ENCODE results near the gene PSMD2.

Gene PSMD2

DNA sequence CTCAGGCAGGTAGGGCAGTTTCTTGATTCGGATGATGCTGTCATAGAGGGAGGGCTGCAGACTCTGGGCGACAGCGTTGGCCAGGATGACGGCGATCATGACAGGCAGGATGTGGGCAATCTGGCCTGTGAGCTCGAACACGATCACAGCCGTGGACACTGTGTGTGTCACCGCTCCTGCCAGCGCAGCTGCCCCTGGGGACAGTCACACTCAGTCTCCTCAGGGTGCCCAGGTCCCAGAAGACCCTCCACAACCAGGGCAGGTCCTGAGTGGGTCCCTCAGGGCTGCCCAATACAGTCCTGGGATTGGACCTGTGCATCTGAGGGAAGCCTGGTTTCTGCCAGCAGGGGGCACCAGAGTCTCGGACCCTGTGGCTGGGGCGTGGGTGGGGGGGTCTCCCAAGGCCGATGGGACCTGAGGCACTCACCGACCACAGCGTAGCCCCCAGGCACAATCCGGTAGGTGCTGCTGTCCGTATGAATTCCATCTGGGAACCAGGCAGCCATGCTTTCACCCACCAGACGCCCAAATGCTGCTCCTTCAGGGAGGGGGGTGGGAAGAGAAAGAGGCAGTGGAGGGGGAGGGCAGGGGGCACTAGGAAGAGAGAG lies 55.2 kb downstream of the PSMD2 start:
- Mint-ChIP-seq H3K27me3 (peaks cover 7% of the 10 kb centered on the region), H3K36me3 (ENCODE audit: low read depth) (peaks cover 11% of the 10 kb centered on the region), H3K4me3 (no peak overlapping the region), H3K4me1 (ENCODE audit: low read depth) (peaks cover 5% of the 10 kb centered on the region), H3K9me3 (no peaks in the 10 kb centered on the region), H3K27ac (no peak overlapping the region)
- intact Hi-C loops (cut with micrococcal nuclease), result no loop called here

DNA sequence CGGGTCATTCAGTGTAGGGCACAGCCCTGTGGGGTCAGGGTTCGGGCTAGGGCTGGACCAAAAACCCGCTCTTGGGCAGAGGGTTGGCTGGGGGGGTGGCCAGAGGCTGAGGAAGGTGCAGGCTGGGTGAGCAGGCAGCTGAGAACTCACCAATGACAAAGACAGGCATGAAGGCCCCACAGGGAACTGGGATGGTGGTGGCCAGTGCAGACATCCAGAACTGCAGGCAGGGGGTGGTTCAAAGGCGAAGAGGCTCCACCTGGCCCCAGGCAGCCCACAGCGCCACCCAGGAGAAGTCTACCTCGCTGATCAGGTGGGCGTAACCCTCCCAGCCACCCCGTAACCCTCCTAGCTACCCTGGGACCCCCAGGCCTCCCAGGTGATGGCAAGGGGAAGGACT lies 55.7 kb downstream of the PSMD2 start:
- Mint-ChIP-seq H3K27me3 (peaks cover 8% of the 10 kb centered on the region), H3K27ac (no peak overlapping the region), H3K9me3 (no peaks in the 10 kb centered on the region), H3K4me1 (ENCODE audit: low read depth) (peaks cover 6% of the 10 kb centered on the region), H3K4me3 (no peak overlapping the region), H3K36me3 (ENCODE audit: low read depth) (peaks cover 11% of the 10 kb centered on the region)
- intact Hi-C loops (cut with micrococcal nuclease), result no loop called here

- Mint-ChIP-seq H3K27ac (peak overlapping the region; percentile 32), H3K9me3 (no peaks in the 10 kb centered on the region), H3K27me3 (peaks cover 14% of the 10 kb centered on the region), H3K4me3 (no peak overlapping the region), H3K4me1 (ENCODE audit: low read depth) (peaks cover 13% of the 10 kb centered on the region), H3K36me3 (ENCODE audit: low read depth) (peaks cover 11% of the 10 kb centered on the region)
- intact Hi-C loops (cut with micrococcal nuclease), result no loop called here
Measured at GRCh38 chr3:184355261-184356040, 56.4 kb downstream of the PSMD2 start.

DNA sequence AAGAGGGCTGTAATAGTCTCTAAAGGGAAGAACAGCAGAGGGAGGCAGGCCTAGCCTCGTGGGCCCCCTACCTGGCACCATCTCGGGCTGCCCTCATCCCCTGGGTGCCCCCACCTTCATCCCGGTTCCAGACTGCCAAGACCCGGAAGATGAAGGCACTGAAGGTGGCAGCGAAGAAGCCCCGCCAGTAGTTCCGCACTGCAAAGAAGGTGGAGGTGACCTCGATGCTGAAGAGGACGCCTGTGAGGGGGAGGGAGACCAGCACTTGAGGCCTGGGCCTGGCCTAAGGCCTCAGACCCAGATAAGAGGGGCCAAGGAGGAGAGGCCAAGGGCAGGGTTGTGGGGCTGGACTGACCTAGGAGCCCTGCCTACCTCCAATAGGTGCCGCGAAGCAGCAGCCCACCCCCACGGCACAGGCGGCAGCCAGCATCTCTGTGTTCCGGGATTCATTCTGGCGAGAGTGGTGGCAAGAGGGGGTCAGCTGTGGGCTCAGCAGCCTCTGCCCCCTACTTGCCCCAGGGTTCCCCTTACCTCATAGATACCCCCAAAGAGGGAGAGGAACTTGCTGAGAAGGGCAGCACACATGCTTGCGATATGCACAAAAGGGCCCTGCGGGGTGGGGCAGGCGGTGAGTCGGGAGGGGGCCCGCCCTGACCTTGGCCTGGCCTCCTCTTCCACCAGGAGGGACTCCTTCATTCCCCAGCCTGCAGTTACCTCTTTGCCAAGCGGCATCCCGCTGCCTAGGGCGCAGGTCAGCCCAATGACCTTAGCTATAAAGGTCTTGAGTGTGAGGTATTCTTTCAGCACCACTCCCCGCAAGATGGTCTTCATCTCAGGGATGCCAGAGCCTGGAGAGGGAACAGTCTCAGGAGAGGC lies 58.4 kb downstream of the PSMD2 start:
- H3K4me3 Mint-ChIP-seq, result no peak overlapping the region
- intact Hi-C loops (cut with micrococcal nuclease), result no loop called here
- H3K27ac Mint-ChIP-seq, result no peak overlapping the region
- H3K4me1 Mint-ChIP-seq (ENCODE audit: low read depth), result peaks cover 26% of the 10 kb centered on the region
- H3K27me3 Mint-ChIP-seq, result peaks cover 21% of the 10 kb centered on the region
- no peaks in the 10 kb centered on the region for H3K9me3 Mint-ChIP-seq
- peaks cover 8% of the 10 kb centered on the region for H3K36me3 Mint-ChIP-seq (ENCODE audit: low read depth)

GRCh38 chr3:184358124-184358767 lies 59.2 kb downstream of the PSMD2 start:
- peaks cover 30% of the 10 kb centered on the region for H3K4me1 Mint-ChIP-seq (ENCODE audit: low read depth)
- H3K4me3 Mint-ChIP-seq, result no peak overlapping the region
- peaks cover 9% of the 10 kb centered on the region for H3K36me3 Mint-ChIP-seq (ENCODE audit: low read depth)
- peaks cover 21% of the 10 kb centered on the region for H3K27me3 Mint-ChIP-seq
- intact Hi-C loops (cut with micrococcal nuclease), result no loop called here
- H3K9me3 Mint-ChIP-seq, result no peaks in the 10 kb centered on the region
- no peak overlapping the region for H3K27ac Mint-ChIP-seq
